ENCODE results near the gene EIF2S1.
"Not testable (repeated sequence)": the region's sequence is repeated elsewhere in the genome, so short reads cannot be mapped to it uniquely, and the experiment has no call there.

Gene EIF2S1

DNA sequence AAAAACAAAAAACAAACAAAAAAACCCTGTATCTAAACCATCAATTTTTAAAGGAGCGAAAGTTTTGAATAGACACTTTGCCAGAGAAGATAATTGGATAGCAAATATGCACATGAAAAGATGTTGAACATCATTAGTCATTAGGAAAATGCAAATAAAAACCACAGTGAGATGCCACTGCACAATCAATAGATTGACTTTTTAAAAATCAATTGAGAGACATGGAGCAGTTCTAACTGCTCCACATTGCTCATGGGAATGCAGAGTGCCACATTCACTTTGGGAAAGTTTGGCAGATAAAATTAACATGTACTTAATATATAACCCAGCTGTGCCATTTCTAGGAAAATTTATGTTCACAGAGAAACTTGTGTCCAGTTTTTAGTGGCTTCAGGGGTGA is 12.7 kb downstream of the EIF2S1 start:
- no peak for DNase-seq

DNA sequence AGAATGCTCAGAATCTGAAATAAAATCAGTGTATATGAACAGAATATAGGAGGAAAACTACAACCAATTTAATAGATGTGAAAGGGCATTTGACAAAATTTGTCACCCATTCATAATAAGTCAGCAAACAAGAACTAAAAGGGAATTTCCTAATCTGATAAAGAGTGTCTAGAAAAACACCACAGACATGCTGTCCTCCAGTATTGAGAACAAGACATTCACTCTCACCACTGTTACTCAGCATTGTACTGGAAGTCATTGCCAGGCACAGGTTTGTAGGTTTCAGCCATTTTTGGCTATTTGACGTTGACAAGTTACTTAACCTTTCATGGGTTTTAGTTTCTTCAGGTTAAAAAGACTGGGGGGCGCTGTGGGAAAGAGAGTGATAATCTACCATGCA is 13.2 kb downstream of the EIF2S1 start:
- DNase-seq = no peak

DNA sequence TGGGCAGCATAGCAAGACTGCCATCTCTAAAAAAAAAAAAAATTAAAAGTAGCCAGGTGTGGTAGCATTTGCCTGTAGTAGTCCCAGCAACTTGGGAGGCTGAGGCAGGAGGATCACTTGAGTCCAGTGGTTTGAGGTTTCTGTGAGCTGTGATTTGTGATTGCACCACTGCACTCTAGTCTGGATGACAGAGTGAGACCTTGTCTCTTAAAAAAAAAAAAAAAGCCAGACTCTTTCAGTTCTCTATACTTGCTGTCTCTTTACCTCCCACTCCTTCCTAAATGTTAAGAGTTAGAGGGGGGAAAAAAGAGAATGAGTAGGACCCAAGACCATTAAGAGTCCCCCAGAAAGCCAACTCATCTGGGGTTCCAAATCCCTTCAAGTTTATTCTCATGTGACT is 17.8 kb downstream of the EIF2S1 start:
- DNase-seq = no peak

DNA sequence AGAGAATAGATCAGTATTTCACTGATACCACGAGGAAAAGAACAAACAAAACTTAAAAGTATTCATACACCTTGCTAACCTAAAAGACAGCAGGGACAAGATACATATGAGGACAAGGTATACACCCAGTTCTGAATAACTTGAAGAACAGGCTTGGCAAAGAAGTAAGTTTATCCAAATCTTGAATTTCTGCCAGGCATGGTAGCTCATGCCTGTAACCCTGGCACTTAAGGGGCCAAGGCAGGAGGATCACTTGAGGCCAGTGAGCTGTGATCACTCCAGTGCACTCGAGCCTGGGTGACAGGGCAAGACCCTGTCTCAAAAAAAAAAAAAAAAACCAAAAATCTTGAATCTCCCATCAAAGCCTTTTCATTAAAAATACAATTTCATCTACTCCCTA is 25.0 kb downstream of the EIF2S1 start:
- no peak for DNase-seq

DNA sequence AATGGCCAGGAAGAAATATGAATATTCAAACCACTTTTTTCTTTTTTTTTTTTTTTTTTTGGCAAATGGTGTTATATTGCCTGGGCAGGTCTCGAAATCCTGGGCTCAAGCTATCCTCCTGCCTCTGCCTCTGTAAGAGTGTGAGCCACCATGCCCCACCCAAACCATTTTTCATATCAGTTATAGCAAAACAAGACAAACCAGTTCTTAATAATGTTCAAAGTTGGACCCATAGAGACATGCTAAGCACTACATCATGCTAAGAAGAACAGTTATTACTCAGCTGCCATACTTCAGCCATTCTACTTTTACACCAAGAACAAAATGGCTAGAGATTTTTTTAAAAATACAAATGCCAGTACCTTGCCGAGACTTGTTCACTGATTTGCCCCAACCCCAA is 25.5 kb downstream of the EIF2S1 start:
- DNase-seq = no peak

DNA sequence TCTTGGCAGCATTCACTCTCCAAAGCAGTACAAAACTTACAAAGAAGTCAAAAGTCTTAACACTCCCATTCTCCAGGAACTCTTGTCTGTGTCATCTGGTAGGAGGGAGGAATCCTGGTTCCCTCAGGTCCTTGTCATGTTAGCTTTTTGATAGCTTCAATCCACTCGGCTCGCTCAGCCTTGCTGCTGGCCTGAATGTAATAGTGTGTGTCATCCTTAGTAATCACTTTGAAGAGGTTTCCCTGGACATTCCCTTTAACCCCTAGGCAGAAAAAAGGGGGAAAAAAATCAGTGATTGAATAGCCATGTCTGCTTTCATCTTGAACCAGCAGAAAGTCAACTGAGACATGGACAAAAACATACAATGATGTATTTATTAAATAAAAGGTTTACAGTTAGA is 27.1 kb downstream of the EIF2S1 start:
- no peak for DNase-seq

DNA sequence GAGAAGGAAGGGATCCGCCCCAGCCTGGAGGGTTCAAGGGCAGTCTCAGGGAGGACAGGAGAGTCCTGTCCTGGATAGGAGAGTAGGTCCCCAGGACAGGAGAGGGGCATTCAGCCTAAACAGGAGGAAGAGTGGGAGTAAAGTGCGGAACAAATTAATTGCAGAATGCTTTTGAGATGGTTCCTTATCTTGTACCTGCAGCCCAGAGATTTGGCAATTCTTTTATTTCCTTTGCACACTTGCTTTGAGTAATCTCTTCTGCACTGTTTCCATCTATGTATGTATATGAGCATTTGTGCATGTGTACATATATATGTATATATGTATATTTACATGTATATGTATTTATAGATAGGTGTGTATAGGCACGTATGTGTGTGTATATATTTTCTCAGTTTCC is 29.1 kb downstream of the EIF2S1 start:
- DNase-seq = no peak

DNA sequence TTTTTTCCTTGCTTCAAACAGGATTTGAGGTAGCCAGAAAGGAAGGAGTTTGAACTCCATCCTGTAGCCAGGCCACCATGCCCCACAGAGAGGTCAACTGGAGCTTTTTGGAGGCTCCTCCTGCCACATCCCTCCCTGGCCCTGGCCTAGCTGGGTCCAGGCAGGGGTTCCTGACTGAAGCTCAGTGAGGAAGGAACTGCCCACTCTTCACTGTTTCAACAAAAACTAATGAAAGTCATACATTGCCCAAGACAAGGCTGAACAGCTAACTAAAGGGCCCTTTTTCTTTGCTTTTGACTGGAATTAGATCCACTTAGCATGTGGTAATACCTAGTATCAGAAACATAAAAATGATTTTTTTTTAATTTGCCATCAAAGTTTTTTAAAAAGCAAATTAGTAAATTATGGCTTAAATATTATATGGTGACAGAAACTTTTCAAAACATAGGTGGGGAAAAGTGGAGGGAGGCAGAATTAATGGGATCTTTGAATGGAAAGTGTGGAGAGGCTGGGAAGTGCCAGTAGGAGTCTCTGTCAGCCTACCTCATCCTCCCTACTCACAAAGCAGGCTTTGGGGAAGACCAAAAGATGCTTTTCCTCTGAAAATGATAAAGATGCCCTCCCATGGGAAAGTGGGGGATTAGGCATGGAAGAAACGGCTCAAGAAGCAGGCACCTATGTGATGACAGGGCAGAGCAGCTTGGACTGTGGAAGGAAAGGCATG is 29.8 kb downstream of the EIF2S1 start:
- no peak for DNase-seq

DNA sequence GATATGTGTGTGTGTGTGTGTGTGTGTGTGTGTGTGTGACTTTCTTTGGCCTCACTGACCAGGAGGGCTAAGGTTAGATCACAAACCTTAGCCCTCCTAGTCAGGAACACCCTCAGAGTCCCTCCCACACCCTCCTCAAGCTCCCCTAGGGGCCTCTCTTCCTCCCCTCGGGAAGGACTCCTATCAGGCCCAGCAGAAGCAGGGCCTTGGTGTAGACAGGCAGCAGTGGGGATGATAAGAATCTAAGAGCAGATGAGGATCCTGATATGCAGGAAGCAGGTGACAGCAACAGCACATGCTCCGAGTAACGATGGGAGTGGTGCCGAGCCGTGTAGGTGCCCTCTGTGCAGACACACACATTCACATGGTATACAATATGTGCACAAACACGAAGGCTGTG is 31.1 kb downstream of the EIF2S1 start:
- DNase-seq = no peak

DNA sequence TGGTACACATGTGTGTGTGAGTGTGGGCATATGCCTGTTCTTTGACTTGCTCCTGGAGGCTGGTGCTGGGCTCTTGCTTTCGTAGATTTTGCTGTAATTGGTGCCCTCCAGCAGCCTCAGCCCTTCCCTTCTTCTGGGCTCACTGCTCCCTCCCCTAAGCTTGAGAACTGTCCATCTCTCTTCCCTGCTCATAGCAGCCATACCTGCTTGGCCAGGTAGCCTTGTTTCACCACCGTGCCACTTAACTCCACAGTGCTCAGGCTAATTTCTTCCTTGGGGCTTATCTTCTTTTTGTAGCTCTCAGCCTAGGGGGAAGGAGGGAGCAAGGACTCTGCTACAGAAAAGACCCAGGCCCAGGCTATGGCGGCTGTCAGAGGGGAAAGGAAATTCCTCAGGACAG is 32.0 kb downstream of the EIF2S1 start:
- DNase-seq = no peak

DNA sequence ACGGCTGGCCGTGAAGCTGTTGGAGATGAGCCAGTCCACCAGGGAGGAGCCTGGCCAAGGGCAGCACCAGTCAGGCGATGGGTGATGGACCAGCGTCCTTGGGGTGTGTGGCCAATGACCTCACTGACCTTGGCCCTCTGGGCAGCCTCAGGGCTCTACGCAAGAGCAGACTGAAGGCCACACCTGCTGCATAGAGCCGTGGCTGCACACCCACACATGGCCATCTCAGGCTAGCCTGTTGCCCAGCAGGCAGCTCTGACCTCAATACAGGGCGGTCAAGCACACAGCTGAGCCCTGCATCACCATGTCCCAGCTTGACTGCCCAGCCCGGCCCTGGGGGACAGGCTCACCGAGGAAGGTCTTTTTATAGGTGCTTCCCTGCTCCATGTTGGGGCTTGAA is 32.7 kb downstream of the EIF2S1 start:
- DNase-seq = no peak

DNA sequence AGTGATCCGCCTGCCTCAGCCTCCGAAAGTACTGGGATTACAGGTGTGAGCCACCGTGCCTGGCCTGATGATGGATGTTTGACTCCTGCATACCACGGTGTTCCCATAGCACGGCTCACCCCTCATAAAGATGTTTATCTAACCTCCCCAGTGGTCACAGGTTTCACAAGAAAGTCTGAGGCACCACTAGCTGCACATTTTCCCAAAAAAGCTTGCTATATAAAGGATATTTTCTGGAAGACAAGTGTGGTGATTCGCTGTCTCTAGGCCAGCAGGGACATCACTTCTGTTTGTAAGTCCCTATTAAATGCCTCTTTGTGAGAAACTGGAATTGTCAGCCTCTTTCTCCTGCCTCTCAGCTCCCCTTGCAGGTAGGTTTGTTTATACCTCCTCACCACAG is 33.6 kb downstream of the EIF2S1 start:
- DNase-seq = no peak

DNA sequence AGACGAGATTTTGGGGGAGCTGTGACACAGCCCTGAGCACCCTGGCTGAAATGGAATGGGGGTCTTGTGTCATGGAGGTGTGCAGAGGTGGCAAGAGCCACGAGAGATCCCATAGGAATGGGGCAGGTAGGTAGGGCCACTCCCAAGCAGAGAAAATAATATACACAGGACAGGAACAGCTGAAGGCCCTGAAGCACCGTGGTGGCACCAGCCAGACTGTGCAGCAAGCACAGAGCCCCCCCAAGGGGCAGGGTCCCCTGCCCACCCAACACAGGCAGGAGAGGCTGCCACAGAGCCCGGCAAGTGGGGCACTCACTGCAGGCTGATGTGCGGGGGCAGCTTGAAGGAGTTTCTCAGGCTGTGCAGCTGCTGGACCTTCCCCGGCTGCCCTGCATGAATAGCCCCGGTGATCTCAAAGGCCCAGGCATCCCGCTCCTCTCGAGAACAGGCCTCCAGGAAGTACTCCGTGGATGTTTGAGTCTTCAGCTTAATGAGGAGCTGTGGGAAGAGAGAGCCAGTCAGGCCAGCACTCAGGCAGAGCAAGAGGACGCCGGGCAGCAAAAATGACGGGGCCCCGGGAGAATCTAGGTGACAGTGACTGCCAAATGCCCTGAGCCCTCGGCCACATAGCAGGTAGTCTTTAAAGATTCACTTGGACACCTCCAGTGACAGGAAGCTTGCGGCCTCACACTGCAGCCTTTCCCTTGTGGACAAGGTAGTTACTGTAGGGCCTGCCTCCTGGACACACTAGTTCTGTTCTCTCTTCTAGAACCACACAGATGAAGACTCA is 35.2 kb downstream of the EIF2S1 start:
- DNase-seq = no peak

DNA sequence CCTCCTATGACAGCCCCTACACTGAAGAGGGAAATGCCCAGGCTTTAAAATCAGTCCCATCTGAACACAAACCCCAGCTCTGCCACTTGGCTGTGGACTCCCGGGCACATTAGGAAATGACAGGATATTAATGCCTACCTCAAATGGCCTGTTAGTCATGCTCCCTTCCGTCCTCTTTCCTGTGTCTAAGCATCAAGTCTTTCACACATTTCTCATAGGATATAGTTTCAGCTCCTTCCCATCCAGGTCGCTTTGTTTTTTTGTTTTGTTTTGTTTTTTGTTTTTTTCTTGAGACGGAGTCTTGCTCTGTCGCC is 35.7 kb downstream of the EIF2S1 start:
- no peak for DNase-seq

DNA sequence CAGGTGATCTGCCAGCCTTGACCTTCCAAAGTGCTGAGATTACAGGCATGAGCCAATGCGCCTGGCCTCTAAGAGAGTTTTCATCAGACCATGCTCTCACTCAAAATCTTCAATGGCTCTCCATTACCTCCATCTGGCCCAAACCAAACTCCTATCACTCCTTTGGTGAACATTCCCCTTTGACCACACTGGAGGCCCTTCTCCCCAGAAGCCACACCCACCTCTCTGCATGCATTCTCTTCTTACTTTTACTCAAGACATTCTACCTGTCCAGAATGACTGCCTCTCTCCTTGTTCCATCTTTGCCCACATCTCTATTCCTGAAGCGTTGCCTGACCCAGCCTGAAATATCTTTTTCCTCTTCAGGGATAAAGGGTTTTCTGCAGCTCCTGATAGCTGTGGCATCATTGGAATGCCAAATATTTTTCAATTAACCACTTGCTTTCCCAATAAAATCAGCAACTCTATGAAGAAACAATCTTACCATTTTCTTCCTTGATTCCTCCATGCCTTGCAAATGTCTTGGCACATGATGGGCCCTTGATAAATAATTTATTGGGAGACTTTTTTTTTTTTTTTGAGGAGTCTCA is 36.3 kb downstream of the EIF2S1 start:
- no peak for DNase-seq

DNA sequence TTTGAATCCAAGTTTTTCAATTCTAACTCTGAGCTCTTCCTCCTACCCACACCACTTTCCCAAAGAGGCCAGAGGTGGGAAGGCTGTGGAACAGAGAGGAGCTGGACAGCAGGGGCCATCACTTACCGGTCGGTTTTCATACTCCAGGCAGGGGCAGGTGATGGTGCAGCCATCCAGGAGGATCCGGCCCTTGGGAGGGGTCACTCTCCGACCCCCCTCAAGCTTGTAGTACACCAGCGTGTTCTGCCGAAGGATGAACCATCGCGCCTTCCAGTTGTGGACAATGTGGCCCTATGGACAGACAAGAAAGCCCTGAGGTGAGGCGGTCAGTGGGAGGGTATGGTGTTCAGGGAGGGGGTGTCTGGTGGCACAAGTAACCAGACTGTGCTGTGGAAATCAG is 37.4 kb downstream of the EIF2S1 start:
- DNase-seq = no peak

DNA sequence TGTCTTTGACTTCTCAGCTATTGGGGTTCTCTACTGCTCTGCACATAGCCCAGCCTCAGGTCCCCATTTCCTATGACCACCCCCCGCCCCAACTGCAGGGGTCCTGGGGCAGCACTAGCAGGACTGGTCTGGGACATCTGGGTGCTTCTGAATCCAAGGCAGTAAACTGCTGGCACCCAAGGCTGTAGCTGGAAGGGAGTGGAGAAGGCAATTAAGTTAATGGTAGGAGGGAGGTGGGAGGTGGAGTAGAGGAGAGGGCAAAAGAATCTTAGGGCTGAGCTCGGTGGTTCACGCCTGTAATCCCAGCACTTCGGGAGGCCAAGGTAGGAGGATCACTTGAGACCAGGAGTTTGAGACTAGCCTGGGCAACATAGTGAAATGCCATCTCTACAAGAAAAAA is 40.3 kb downstream of the EIF2S1 start:
- DNase-seq = no peak

DNA sequence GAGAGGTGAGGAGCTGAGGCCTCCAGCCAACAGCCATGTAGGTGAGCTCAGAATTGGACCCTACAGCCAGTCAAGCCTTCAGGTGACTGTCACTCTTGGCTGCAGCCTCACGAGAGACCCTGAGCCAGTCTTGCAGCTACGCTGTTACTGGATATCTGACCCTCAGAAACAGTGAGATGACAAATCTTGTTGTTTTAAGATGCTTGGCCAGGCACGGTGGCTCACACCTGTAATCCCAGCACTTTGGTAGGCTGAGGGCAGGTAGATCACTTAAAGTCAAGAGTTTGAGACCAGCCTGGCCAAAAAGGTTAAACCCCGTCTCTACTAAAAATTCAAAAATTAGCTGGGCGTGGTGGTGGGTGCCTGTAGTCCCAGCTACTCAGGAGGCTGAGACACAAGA is 45.6 kb downstream of the EIF2S1 start:
- DNase-seq = no peak

DNA sequence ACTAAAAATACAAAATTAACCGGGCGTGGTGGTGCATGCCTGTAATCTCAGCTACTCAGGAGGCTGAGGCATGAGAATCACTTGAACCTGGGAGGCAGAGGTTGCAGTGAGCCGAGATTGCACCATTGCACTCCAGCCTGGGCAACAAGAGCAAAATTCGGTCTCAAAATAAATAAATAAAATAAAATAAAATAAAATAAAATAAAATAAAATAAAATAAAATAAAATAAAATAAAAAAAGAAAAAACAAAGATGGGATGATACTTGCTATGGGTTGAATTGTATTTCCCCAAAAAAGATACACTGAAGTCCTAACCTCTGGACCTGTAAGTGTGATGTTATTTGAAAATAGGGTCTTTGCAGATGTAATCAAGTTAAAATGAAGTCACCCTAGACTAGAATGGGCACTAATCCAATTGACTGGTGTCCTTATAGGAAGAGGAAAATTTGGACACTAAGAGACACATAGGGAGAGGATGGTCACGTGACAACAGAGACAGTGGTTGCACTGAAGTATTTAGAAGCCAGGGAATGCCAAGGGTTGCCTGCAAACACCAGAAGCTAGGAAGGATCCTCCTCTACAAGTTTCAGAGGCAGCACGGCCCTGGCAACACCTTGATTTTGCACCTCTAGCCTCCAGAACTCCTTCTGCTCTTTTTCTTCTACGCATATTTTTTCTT is 48.1 kb downstream of the EIF2S1 start:
- DNase-seq = not testable (repeated sequence)

DNA sequence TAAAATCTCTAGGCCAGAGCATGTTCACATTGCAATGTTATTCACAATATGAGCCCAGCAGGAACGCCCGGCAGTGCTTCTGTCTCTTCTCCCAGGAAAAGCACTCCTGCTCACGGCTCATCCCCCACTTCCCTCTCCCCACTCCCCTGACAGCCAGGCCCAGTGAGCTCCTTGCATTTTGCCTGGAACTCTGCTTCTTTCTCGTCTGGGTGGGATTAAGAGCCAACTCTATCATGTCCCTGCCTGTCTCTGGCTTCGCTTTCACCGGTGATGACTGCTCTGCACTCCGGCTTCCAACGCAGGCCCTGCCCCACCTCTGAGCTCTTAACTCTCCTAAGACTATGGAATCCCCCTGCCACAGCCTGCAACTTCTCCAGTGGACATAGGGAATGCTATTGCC is 49.3 kb downstream of the EIF2S1 start:
- no peak for DNase-seq

DNA sequence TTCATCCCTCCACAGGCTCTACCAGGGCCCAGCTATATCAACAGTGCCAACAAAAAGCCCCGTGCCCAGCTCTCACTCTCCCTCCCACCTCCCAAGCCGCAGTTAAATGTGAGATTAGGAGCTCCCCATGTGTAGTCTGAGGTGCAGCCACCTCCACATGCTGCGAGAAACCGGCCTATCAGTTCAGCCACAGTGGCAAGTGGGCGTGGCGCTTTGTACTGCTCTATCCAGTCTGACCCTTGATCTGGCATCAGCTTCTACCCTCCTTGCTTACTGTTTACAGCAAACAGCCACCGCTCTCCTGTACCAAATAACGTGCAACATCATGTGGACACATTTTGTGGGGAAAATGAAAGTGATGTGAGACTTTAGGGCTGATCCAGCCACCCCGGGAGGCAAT is 50.2 kb downstream of the EIF2S1 start:
- no peak for DNase-seq

DNA sequence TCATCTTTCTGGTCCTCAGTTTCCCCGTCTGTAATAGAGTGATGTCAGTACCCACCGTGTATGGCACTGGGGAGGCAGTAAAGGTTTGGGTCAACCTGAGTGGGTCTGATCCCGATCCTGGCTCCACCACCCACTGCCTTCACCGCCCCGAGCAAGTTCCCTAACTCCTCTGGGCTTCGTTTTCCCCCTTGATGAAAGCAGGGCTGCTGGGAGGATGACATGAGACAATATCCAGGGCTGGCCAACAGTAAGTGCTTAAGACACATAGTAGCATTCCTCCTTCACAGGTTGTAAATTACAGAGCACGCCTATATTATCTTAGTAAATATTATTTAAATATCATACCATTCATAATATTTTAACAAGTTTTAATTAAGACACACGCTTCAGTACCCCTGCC is 51.2 kb downstream of the EIF2S1 start:
- no peak for DNase-seq

DNA sequence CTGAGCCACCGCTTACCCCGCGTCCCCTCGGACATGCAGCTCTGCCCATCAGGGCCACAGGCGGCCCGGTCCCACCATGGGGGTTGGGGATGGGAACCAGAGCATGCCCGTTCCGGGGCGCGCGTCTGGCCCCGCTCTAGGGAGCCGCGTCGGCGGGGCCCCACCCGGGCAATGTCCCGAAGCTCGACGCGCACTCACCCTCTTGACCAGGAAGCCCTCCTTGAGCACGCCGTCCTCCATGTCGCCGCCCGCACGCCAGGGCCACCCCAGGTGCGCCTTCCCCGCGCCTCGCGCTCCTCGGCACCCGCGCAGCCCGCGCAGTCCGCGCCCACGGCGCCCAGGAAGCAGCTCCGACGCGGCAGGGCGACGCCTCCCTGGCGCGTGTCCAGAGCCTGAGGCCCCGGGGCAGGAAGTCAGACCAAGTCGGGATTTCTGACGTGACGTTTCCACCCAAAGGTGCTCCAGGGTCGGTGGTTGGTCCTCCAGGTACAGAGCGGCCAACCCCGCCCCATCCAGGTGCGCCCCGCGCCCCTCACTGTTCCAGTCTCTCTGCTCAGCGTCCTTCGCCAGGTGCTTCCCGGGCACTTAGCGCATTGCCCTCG is 51.8 kb downstream of the EIF2S1 start, which contains the start of gene PLEK2:
Gene PLEK2, minus strand, starts transcription at position 346 of the 602 bp plus-strand sequence. Its CDS starts 106 bp downstream, at position 240.
- no peak for DNase-seq

Data from cortex of kidney (tissue), 1 donor.